Measurements from ENCODE around the gene ETFA. TPM values are rescaled to one million over a fixed set of nuclear protein-coding genes. Genes with fewer than 3 reads are reported as not detected.

ETFA gene
- total and polyA plus RNA-seq, 10 of the 15 experiments (the other 5 are each of a cell fraction or from before 2014, with no cell fraction given) = 114 to 331 (median 152) TPM

- Histone ChIP-seq H3K4me2 (ENCODE audit: control insufficient read depth, insufficient read depth) (no peak overlapping the region), H3K9ac (ENCODE audit: control insufficient read depth, insufficient read depth, low read length) (no peak overlapping the region), H3K4me1 (ENCODE audit: control insufficient read depth, insufficient read depth, low read length) (no peaks in the 10 kb centered on the region), H3K79me2 (ENCODE audit: control insufficient read depth, insufficient read depth, low read length) (no peaks in the 10 kb centered on the region), H3K4me3 (no peak overlapping the region), H3K27ac (ENCODE audit: control insufficient read depth, insufficient read depth) (no peak overlapping the region), H3K36me3 (ENCODE audit: control insufficient read depth in 2 of 2, insufficient read depth in 2 of 2, low read length in 1 of 2) (peaks cover 3 to 13% of the 10 kb centered on the region in 2 experiments), H3K27me3 (replicated peaks in 1 of 2; ENCODE audit: control insufficient read depth in 2 of 2, insufficient read depth in 2 of 2, low read length in 1 of 2) (no peaks in the 10 kb centered on the region), H2AFZ (ENCODE audit: control insufficient read depth, low read depth, low read length) (no peak overlapping the region), H3K9me3 (replicated peaks; ENCODE audit: control insufficient read depth, insufficient read depth, low read length) (peaks cover 3% of the 10 kb centered on the region; the same call in 2 of the 3 replicates), H4K20me1 (ENCODE audit: control insufficient read depth, insufficient read depth) (no peaks in the 10 kb centered on the region)
- BruUV-seq (replicated peaks) = no TSS peak
- intact Hi-C loops (cut with micrococcal nuclease; ENCODE audit: unreplicated experiment) = no loop called here
- ATAC-seq (no peak), FAIRE-seq (no peak), DNase-seq (ENCODE audit: low read depth, low spot score) (no peak)
- in situ Hi-C loops (cut with MboI) = no loop called here
- ChIA-PET CTCF (interaction anchor here (1.1 kb wide), 1 partner anchor 85 kb away, joined by 3 read pairs; no protein-coding TSS in a partner anchor), RAD21 (ENCODE audit: unreplicated experiment) (no interaction called here), SMC1A (ENCODE audit: uncharacterized antibody, unreplicated experiment) (interaction anchor here (1.1 kb wide), 1 partner anchor 9 kb away, joined by 3 read pairs; no protein-coding TSS in a partner anchor), POLR2A (no interaction called here)
- 100% methylated on average over 1 of the region's 1 CpG for WGBS (ENCODE audit: insufficient coverage, insufficient replicate concordance, low lambda C conversion rate, missing lambda C conversion rate)
- TF ChIP-seq E2F4 (IDR thresholded peaks at IDR 0.05; ENCODE audit: low read depth, low read length) (no peak), RBBP5 (conservative IDR thresholded peaks at IDR 0.05) (no peak), EED (IDR thresholded peaks at IDR 0.05; ENCODE audit: low read depth) (no peak)
- TF ChIP-seq, protein P1, sequence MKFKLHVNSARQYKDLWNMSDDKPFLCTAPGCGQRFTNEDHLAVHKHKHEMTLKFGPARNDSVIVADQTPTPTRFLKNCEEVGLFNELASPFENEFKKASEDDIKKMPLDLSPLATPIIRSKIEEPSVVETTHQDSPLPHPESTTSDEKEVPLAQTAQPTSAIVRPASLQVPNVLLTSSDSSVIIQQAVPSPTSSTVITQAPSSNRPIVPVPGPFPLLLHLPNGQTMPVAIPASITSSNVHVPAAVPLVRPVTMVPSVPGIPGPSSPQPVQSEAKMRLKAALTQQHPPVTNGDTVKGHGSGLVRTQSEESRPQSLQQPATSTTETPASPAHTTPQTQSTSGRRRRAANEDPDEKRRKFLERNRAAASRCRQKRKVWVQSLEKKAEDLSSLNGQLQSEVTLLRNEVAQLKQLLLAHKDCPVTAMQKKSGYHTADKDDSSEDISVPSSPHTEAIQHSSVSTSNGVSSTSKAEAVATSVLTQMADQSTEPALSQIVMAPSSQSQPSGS (IDR thresholded peaks at IDR 0.05; ENCODE audit: low read length) = no peak
Measured at GRCh38 chr15:76274821-76275220, 36.4 kb downstream of the ETFA start.

GRCh38 chr15:76274226-76274625 lies 37.0 kb downstream of the ETFA start:
- H3K79me2 ChIP-seq (ENCODE audit: control insufficient read depth, insufficient read depth, low read length) = no peaks in the 10 kb centered on the region
- POLR2A ChIA-PET = no interaction called here
- in situ Hi-C loops (cut with MboI) (no loop called here), intact Hi-C loops (cut with micrococcal nuclease; ENCODE audit: unreplicated experiment) (no loop called here)
- no peak overlapping the region for H2AFZ ChIP-seq (ENCODE audit: control insufficient read depth, low read depth, low read length)
- H3K36me3 ChIP-seq (ENCODE audit: control insufficient read depth in 2 of 2, insufficient read depth in 2 of 2, low read length in 1 of 2) = peaks cover 0 to 12% of the 10 kb centered on the region in 2 experiments; a peak in 3 of 4 replicates
- peaks cover 3% of the 10 kb centered on the region; the same call in 2 of the 3 replicates for H3K9me3 ChIP-seq (replicated peaks; ENCODE audit: control insufficient read depth, insufficient read depth, low read length)
- FAIRE-seq = no peak
- H3K27me3 ChIP-seq (replicated peaks in 1 of 2; ENCODE audit: control insufficient read depth in 2 of 2, insufficient read depth in 2 of 2, low read length in 1 of 2) = no peaks in the 10 kb centered on the region
- H3K4me3 ChIP-seq = no peak overlapping the region
- no peaks in the 10 kb centered on the region for H4K20me1 ChIP-seq (ENCODE audit: control insufficient read depth, insufficient read depth)
- BruUV-seq (replicated peaks) = no TSS peak
- no peak for DNase-seq (ENCODE audit: low read depth, low spot score)
- RAD21 ChIA-PET (ENCODE audit: unreplicated experiment) = no interaction called here
- no peaks in the 10 kb centered on the region for H3K4me1 ChIP-seq (ENCODE audit: control insufficient read depth, insufficient read depth, low read length)
- H3K9ac ChIP-seq (ENCODE audit: control insufficient read depth, insufficient read depth, low read length) = no peak overlapping the region
- ATAC-seq = no peak
- SMC1A ChIA-PET (ENCODE audit: uncharacterized antibody, unreplicated experiment) = interaction anchor here (1.1 kb wide), 1 partner anchor 8 kb away, joined by 3 read pairs; no protein-coding TSS in a partner anchor
- H3K4me2 ChIP-seq (ENCODE audit: control insufficient read depth, insufficient read depth) = no peak overlapping the region
- H3K27ac ChIP-seq (ENCODE audit: control insufficient read depth, insufficient read depth) = no peak overlapping the region
- WGBS (ENCODE audit: insufficient coverage, insufficient replicate concordance, low lambda C conversion rate, missing lambda C conversion rate) = 100% methylated on average over 2 of the region's 2 CpGs
- CTCF ChIA-PET = no interaction called here
- TF ChIP-seq YY1 (IDR thresholded peaks at IDR 0.05; ENCODE audit: low read depth, low read length) (no peak), DPF2 (IDR thresholded peaks at IDR 0.05) (no peak), WRNIP1 (IDR thresholded peaks at IDR 0.05; ENCODE audit: borderline replicate concordance, low read depth, low read length) (no peak)
- TF ChIP-seq, protein P2, sequence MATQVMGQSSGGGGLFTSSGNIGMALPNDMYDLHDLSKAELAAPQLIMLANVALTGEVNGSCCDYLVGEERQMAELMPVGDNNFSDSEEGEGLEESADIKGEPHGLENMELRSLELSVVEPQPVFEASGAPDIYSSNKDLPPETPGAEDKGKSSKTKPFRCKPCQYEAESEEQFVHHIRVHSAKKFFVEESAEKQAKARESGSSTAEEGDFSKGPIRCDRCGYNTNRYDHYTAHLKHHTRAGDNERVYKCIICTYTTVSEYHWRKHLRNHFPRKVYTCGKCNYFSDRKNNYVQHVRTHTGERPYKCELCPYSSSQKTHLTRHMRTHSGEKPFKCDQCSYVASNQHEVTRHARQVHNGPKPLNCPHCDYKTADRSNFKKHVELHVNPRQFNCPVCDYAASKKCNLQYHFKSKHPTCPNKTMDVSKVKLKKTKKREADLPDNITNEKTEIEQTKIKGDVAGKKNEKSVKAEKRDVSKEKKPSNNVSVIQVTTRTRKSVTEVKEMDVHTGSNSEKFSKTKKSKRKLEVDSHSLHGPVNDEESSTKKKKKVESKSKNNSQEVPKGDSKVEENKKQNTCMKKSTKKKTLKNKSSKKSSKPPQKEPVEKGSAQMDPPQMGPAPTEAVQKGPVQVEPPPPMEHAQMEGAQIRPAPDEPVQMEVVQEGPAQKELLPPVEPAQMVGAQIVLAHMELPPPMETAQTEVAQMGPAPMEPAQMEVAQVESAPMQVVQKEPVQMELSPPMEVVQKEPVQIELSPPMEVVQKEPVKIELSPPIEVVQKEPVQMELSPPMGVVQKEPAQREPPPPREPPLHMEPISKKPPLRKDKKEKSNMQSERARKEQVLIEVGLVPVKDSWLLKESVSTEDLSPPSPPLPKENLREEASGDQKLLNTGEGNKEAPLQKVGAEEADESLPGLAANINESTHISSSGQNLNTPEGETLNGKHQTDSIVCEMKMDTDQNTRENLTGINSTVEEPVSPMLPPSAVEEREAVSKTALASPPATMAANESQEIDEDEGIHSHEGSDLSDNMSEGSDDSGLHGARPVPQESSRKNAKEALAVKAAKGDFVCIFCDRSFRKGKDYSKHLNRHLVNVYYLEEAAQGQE (IDR thresholded peaks at IDR 0.05; ENCODE audit: low read depth, low read length) = no peak
- TF ChIP-seq, protein P3, sequence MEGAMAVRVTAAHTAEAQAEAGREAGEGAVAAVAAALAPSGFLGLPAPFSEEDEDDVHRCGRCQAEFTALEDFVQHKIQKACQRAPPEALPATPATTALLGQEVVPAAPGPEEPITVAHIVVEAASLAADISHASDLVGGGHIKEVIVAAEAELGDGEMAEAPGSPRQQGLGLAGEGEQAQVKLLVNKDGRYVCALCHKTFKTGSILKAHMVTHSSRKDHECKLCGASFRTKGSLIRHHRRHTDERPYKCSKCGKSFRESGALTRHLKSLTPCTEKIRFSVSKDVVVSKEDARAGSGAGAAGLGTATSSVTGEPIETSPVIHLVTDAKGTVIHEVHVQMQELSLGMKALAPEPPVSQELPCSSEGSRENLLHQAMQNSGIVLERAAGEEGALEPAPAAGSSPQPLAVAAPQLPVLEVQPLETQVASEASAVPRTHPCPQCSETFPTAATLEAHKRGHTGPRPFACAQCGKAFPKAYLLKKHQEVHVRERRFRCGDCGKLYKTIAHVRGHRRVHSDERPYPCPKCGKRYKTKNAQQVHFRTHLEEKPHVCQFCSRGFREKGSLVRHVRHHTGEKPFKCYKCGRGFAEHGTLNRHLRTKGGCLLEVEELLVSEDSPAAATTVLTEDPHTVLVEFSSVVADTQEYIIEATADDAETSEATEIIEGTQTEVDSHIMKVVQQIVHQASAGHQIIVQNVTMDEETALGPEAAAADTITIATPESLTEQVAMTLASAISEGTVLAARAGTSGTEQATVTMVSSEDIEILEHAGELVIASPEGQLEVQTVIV (IDR thresholded peaks at IDR 0.05; ENCODE audit: borderline replicate concordance, partially characterized antibody) = no peak

Data from GM12878 (cell line).